H1 (cell line): Measurements from ENCODE around the gene ZHX3. TPM values are rescaled to one million over a fixed set of nuclear protein-coding genes. Genes with fewer than 3 reads are reported as not detected.

ENCODE experiments used
- CTCF ChIA-PET: fragments of 300-600 bp; sonication (Branson Sonifier 250); formaldehyde crosslinking; loops from one replicate; lab custom pipeline; 2021; ENCODE audit not compliant: partially characterized antibody; lab: Charles Lee
- POLR2A ChIA-PET: fragments of 300-600 bp; sonication (Branson Sonifier 250); formaldehyde crosslinking; loops from one replicate; lab custom pipeline; 2021; ENCODE audit warnings: inconsistent platforms; ENCODE audit not compliant: partially characterized antibody; lab: Charles Lee
- DNase-seq, 2 experiments: peaks; one replicate each; pipeline versions ENCODE4 v3.0.0 to v3.0.0-alpha.2; 2010 to 2022; ENCODE audit warnings: low spot score in 2 of 2, low read depth in 1 of 2, mixed read lengths in 1 of 2
- FAIRE-seq: peaks from 2 replicates; lab custom pipeline; 2011; peaks lifted over from hg19 to GRCh38; lab: Jason Lieb, UNC
- H2AFZ ChIP-seq: 2 replicates; pipeline ENCODE4 v1.8.1; 2012; ENCODE audit warnings: low read length, inconsistent platforms
- H2AK5ac ChIP-seq: 2 replicates; pipeline ENCODE4 v1.6.1; 2013; ENCODE audit warnings: low read depth, low read length
- H2BK120ac ChIP-seq: replicated peaks from 2 replicates; pipeline ENCODE3; 2013; ENCODE audit warnings: low read depth, low read length, inconsistent platforms
- H2BK12ac ChIP-seq: 2 replicates; pipeline ENCODE4 v1.6.1; 2013; ENCODE audit warnings: low read depth, low read length
- H2BK15ac ChIP-seq: 2 replicates; pipeline ENCODE4 v1.6.1; 2013; ENCODE audit warnings: low read length
- H2BK20ac ChIP-seq: 2 replicates; pipeline ENCODE4 v1.6.1; 2013; ENCODE audit warnings: low read length
- H2BK5ac ChIP-seq: 2 replicates; pipeline ENCODE4 v1.6.1; 2013; ENCODE audit warnings: low read depth, low read length
- H3K14ac ChIP-seq: 2 replicates; pipeline ENCODE4 v1.6.1; 2013; ENCODE audit warnings: inconsistent platforms; ENCODE audit not compliant: insufficient read length
- H3K18ac ChIP-seq: 2 replicates; pipeline ENCODE4 v1.6.1; 2013; ENCODE audit warnings: low read length; ENCODE audit errors: extremely low read depth
- H3K23ac ChIP-seq: 2 replicates; pipeline ENCODE4 v1.6.1; 2013; ENCODE audit warnings: inconsistent platforms; ENCODE audit not compliant: insufficient read length
- H3K23me2 ChIP-seq: 2 replicates; pipeline ENCODE4 v1.6.1; 2013; ENCODE audit warnings: low read depth, low read length
- H3K27ac ChIP-seq: 2 replicates; pipeline ENCODE4 v1.6.1; 2011; ENCODE audit warnings: low read depth, low read length, inconsistent platforms
- H3K27me3 ChIP-seq, 4 experiments: replicated peaks in 1 of 4; 1 replicate in 1 of 4; 2 replicates in 3 of 4; pipeline versions ENCODE4 v1.6.1 to v1.8.1; 2011 to 2013; ENCODE audit warnings: low read length in 3 of 4, mild to moderate bottlenecking in 3 of 4, inconsistent platforms in 2 of 4, mixed read lengths in 2 of 4, moderate library complexity in 1 of 4; ENCODE audit not compliant: control insufficient read depth in 3 of 4, insufficient read depth in 3 of 4; ENCODE audit errors: extremely low read depth in 1 of 4
- H3K36me3 ChIP-seq, 4 experiments: 2 replicates each; pipeline versions ENCODE4 v1.6.1 to v1.8.1; 2011 to 2013; ENCODE audit warnings: mild to moderate bottlenecking in 4 of 4, low read length in 3 of 4, moderate library complexity in 2 of 4, control low read depth in 1 of 4, inconsistent platforms in 1 of 4; ENCODE audit not compliant: insufficient read depth in 4 of 4, control insufficient read depth in 2 of 4
- H3K4ac ChIP-seq: replicated peaks from 2 replicates; pipeline ENCODE3; 2013; ENCODE audit warnings: low read length, low read depth, mixed read lengths, inconsistent platforms; ENCODE audit not compliant: insufficient read length
- H3K4me1 ChIP-seq, 4 experiments: replicated peaks in 1 of 4; 1 replicate in 1 of 4; 2 replicates in 3 of 4; pipeline versions ENCODE4 v1.6.1 to v1.8.1; 2011 to 2013; ENCODE audit warnings: low read length in 3 of 4, inconsistent platforms in 2 of 4, mixed read lengths in 1 of 4; ENCODE audit not compliant: insufficient read depth in 4 of 4, control insufficient read depth in 3 of 4
- H3K4me2 ChIP-seq, 2 experiments: 2 replicates each; pipeline versions ENCODE4 v1.6.1 to v1.8.1; 2011 to 2013; ENCODE audit warnings: low read depth in 2 of 2, low read length in 2 of 2, control low read depth in 1 of 2, inconsistent platforms in 1 of 2, mild to moderate bottlenecking in 1 of 2; ENCODE audit not compliant: insufficient read depth in 1 of 2
- H3K4me3 ChIP-seq, 4 experiments: fragments of 200-600, 300-600 bp in 1 of 4; sonication (generic), shearing (Covaris generic), sonication (Bioruptor Twin) in 1 of 4; 2 replicates each; pipeline versions ENCODE4 v1.5.1 to v1.8.1; 2011 to 2016; ENCODE audit warnings: low read length in 4 of 4, low read depth in 3 of 4, control low read depth in 2 of 4, inconsistent platforms in 2 of 4, mild to moderate bottlenecking in 2 of 4, mixed read lengths in 1 of 4, moderate library complexity in 1 of 4; ENCODE audit not compliant: insufficient read depth in 2 of 4; ENCODE audit errors: extremely low read depth in 1 of 4
- H3K56ac ChIP-seq: replicated peaks from 2 replicates; pipeline ENCODE3; 2013; ENCODE audit warnings: low read depth, mild to moderate bottlenecking, mixed read lengths, low read length, inconsistent platforms; ENCODE audit not compliant: insufficient read length
- H3K79me1 ChIP-seq: 2 replicates; pipeline ENCODE4 v1.6.1; 2013; ENCODE audit warnings: low read depth, low read length, control low read depth
- H3K79me2 ChIP-seq, 2 experiments: 2 replicates each; pipeline versions ENCODE4 v1.6.1 to v1.8.1; 2012 to 2013; ENCODE audit warnings: low read length in 2 of 2, mild to moderate bottlenecking in 2 of 2, inconsistent platforms in 1 of 2; ENCODE audit not compliant: insufficient read depth in 2 of 2, control insufficient read depth in 1 of 2
- H3K9ac ChIP-seq, 4 experiments: replicated peaks in 1 of 4; 1 replicate in 1 of 4; 2 replicates in 3 of 4; pipeline versions ENCODE4 v1.6.1 to v1.8.1; 2011 to 2013; ENCODE audit warnings: low read depth in 3 of 4, low read length in 3 of 4, control low read depth in 2 of 4, mild to moderate bottlenecking in 2 of 4, moderate library complexity in 2 of 4, inconsistent platforms in 1 of 4; ENCODE audit errors: extremely low read depth in 1 of 4
- H3K9me3 ChIP-seq, 2 experiments: 2 replicates each; pipeline versions ENCODE4 v1.6.1 to v1.8.1; 2012 to 2013; ENCODE audit warnings: mild to moderate bottlenecking in 2 of 2, moderate library complexity in 2 of 2, control low read depth in 1 of 2, inconsistent platforms in 1 of 2, low read depth in 1 of 2, low read length in 1 of 2, mixed read lengths in 1 of 2; ENCODE audit not compliant: insufficient read depth in 2 of 2
- H4K20me1 ChIP-seq, 2 experiments: replicated peaks in 1 of 2; 2 replicates each; pipeline versions ENCODE3 to v1.8.1; 2011 to 2013; ENCODE audit warnings: inconsistent platforms in 2 of 2, low read length in 2 of 2, mild to moderate bottlenecking in 1 of 2; ENCODE audit not compliant: insufficient read depth in 2 of 2, control insufficient read depth in 1 of 2
- H4K5ac ChIP-seq: 2 replicates; pipeline ENCODE4 v1.6.1; 2013; ENCODE audit warnings: low read length, low read depth, mixed read lengths, inconsistent platforms; ENCODE audit not compliant: insufficient read length
- H4K8ac ChIP-seq: 2 replicates; pipeline ENCODE4 v1.8.0; 2013; ENCODE audit warnings: mild to moderate bottlenecking, moderate library complexity, low read length, inconsistent platforms; ENCODE audit not compliant: insufficient read depth; ENCODE audit errors: extremely low read depth
- H4K91ac ChIP-seq: replicated peaks from 2 replicates; pipeline ENCODE3; 2013; ENCODE audit warnings: low read length, mixed read lengths, inconsistent platforms; ENCODE audit not compliant: insufficient read length
- ATF2 ChIP-seq: IDR thresholded peaks from 2 replicates; pipeline ENCODE4 v1.6.1; 2012; ENCODE audit warnings: low read length, inconsistent platforms
- ATF3 ChIP-seq: IDR thresholded peaks from 2 replicates; pipeline ENCODE4 v1.6.1; 2011; ENCODE audit warnings: low read depth, mild to moderate bottlenecking, low read length; ENCODE audit not compliant: insufficient read depth
- HDAC2 ChIP-seq, 2 experiments: fragments of 300-600 bp in 1 of 2; sonication (generic) in 1 of 2; IDR thresholded peaks; 2 replicates each; pipeline ENCODE4 v1.6.1; 2011 to 2012; ENCODE audit warnings: low read depth in 2 of 2, low read length in 2 of 2, mild to moderate bottlenecking in 2 of 2, moderate library complexity in 2 of 2, borderline replicate concordance in 1 of 2, inconsistent platforms in 1 of 2
- KDM5A ChIP-seq: fragments of 200-600 bp; IDR thresholded peaks from 2 replicates; pipeline ENCODE4 v1.7.1; 2012; ENCODE audit warnings: mild to moderate bottlenecking, low read length, inconsistent platforms, mixed read lengths
- MAFK ChIP-seq: IDR thresholded peaks from 2 replicates; pipeline ENCODE4 v1.6.1; 2012; ENCODE audit warnings: low read depth, mild to moderate bottlenecking, improper control_type of control experiment, low read length
- POLR2A ChIP-seq, 2 experiments: IDR thresholded peaks; 1 replicate in 1 of 2; 2 replicates in 1 of 2; pipeline ENCODE4 v1.6.1; 2011; ENCODE audit warnings: low read depth in 2 of 2, low read length in 2 of 2, mild to moderate bottlenecking in 2 of 2; ENCODE audit errors: control extremely low read depth in 1 of 2
- SIN3A ChIP-seq, 2 experiments: IDR thresholded peaks in 1 of 2; conservative IDR thresholded peaks in 1 of 2; 2 replicates each; pipeline ENCODE4 v1.6.1; 2011 to 2012; ENCODE audit warnings: low read length in 2 of 2, improper control_type of control experiment in 1 of 2, low read depth in 1 of 2, mild to moderate bottlenecking in 1 of 2
- SP2 ChIP-seq: IDR thresholded peaks from 2 replicates; pipeline ENCODE4 v1.6.1; 2012; ENCODE audit warnings: mild to moderate bottlenecking, low read length, inconsistent platforms
- SUZ12 ChIP-seq: fragments of 200-600 bp; sonication (generic); IDR thresholded peaks from 2 replicates; pipeline ENCODE4 v1.6.1; 2012; ENCODE audit warnings: mild to moderate bottlenecking, inconsistent platforms, low read length, moderate library complexity, mixed read lengths
- TCF12 ChIP-seq: IDR thresholded peaks from 2 replicates; pipeline ENCODE4 v1.6.1; 2011; ENCODE audit warnings: low read depth, mild to moderate bottlenecking, low read length
- WGBS, 2 experiments: shearing (Covaris generic) in 1 of 2; methylation state at CpG; one replicate each; pipeline versions ENCODE4 v1.1.6 to v1.1.7; 2013 to 2015; ENCODE audit warnings: low lambda C conversion rate in 2 of 2, mixed read lengths in 2 of 2, inconsistent platforms in 1 of 2, low coverage in 1 of 2, missing lambda C conversion rate in 1 of 2; ENCODE audit not compliant: insufficient replicate concordance in 2 of 2, insufficient coverage in 1 of 2, insufficient read length in 1 of 2; ENCODE audit errors: extremely low coverage in 1 of 2, missing lambda C conversion rate in 1 of 2; 5-methylcytosine and 5-hydroxymethylcytosine counted together
- polyA plus RNA-seq, 7 experiments: library from polyadenylated mRNA; depleted of rRNA in 3 of 7; stranded (reverse) in 5 of 7; unstranded in 2 of 7; fragments of >200 nt in 5 of 7; fragments of 200-250 nt in 2 of 7; gene quantifications; 1 replicate in 5 of 7; 2 replicates in 1 of 7; 4 replicates in 1 of 7; pipeline versions ENCODE4 v1.2.1 to v1.2.3, GENCODE V29; 2011 to 2013; ENCODE audit warnings: missing spikeins in 2 of 7, mixed read lengths in 2 of 7
- total RNA-seq: library from RNA; stranded (reverse); fragmentation: NEBNext Ultra II Directional; extraction: Animal tissue kit (Norgen Biotek cat#: 25700); gene quantifications from 2 replicates; pipeline ENCODE4 v1.2.1, GENCODE V29; 2021

ZHX3 gene
- total and polyA plus RNA-seq, 2 of the 8 experiments (the other 6 are each of a cell fraction or from before 2014, with no cell fraction given), result 1.00 to 7.8 TPM

GRCh38 chr20:41290804-41291389 lies 26.6 kb downstream of the ZHX3 start:
- Histone ChIP-seq H4K20me1 (no peaks in the 10 kb centered on the region), H3K56ac (no peak overlapping the region)
- CTCF ChIA-PET, result interaction anchor here (0.6 to 1.4 kb wide), 2 partner anchors 41 to 952 kb away, joined by 3 to 6 read pairs; no protein-coding TSS in a partner anchor
- TF ChIP-seq MAFK (no peak), KDM5A (no peak), HDAC2 (IDR thresholded peaks at IDR 0.05; ENCODE audit: borderline replicate concordance in 1 of 2, low read depth in 2 of 2, low read length in 2 of 2) (no peak), ATF2 (no peak), TCF12 (no peak), SP2 (no peak), SIN3A (conservative IDR thresholded peaks at IDR 0.05 in 1 of 2, IDR thresholded peaks at IDR 0.05 in 1 of 2; ENCODE audit: low read depth in 1 of 2, low read length in 2 of 2) (no peak), SUZ12 (no peak), POLR2A (IDR thresholded peaks at IDR 0.05; ENCODE audit: control extremely low read depth in 1 of 2, low read depth in 2 of 2, low read length in 2 of 2) (no peak), ATF3 (no peak)

More at GRCh38 chr20:41290804-41291389, 26.6 kb downstream of the ZHX3 start:
- Histone ChIP-seq H3K4me3 (no peak overlapping the region), H2BK20ac (no peak overlapping the region), H4K5ac (no peak overlapping the region), H3K27me3 (no peaks in the 10 kb centered on the region), H3K36me3 (no peaks in the 10 kb centered on the region), H3K4me2 (no peak overlapping the region), H2BK120ac (no peak overlapping the region), H4K8ac (no peak overlapping the region), H3K4me1 (0 out of 7 replicates have a peak, but pooled peaks cover 0 to 2% (median 0%) of the 10 kb centered on the region in 4 experiments), H3K4ac (no peak overlapping the region), H3K23me2 (no peaks in the 10 kb centered on the region), H4K91ac (no peak overlapping the region), H3K79me2 (no peaks in the 10 kb centered on the region), H2AK5ac (no peak overlapping the region), H3K18ac (no peak overlapping the region), H3K14ac (no peak overlapping the region), H2BK5ac (no peak overlapping the region), H2BK12ac (no peak overlapping the region), H3K9me3 (peaks cover 3 to 10% of the 10 kb centered on the region in 2 experiments; a peak in 2 of 4 replicates), H2AFZ (no peak overlapping the region), H3K79me1 (no peaks in the 10 kb centered on the region), H2BK15ac (no peak overlapping the region), H3K9ac (no peak overlapping the region), H3K23ac (no peak overlapping the region), H3K27ac (no peak overlapping the region)
- FAIRE-seq, result no peak
- WGBS, 2 experiments, result 76% methylated on average over 3 of the region's 3 CpGs; no CpG with 5 or more reads in 1 of the 2 experiments
- POLR2A ChIA-PET, result no interaction called here
- DNase-seq, result no peak
